HepG2 (cell line): ENCODE data around the gene CDK2AP2. TPM values are rescaled to one million over a fixed set of nuclear protein-coding genes. Genes with fewer than 3 reads are reported as not detected.
A peak's percentile ranks its signal among the peaks of the same experiment; 100 is the strongest.

Experiments used
- FOSL1 ChIP-seq: sonication (generic); formaldehyde crosslinking; IDR thresholded peaks from 2 replicates; pipeline ENCODE4 v1.9.0; 2021; ENCODE audit warnings: missing genetic modification reagents, borderline replicate concordance
- HMG20A ChIP-seq: IDR thresholded peaks from 2 replicates; pipeline ENCODE4 v1.6.1; 2016; ENCODE audit warnings: borderline replicate concordance
- HNF4G ChIP-seq, 2 experiments: sonication (generic) in 1 of 2; formaldehyde crosslinking in 1 of 2; IDR thresholded peaks; 2 replicates each; pipeline versions ENCODE4 v1.4.0 to v1.6.1; 2011 to 2020; ENCODE audit warnings: borderline replicate concordance in 2 of 2, low read depth in 2 of 2, mild to moderate bottlenecking in 2 of 2, low read length in 1 of 2, missing genetic modification reagents in 1 of 2, moderate library complexity in 1 of 2
- KLF11 ChIP-seq: IDR thresholded peaks from 2 replicates; pipeline ENCODE4 v1.6.1; 2016; ENCODE audit warnings: missing compliant biosample characterization
- MXD1 ChIP-seq: sonication (generic); formaldehyde crosslinking; IDR thresholded peaks from 2 replicates; pipeline ENCODE4 v1.4.0; 2020; ENCODE audit warnings: mild to moderate bottlenecking, missing genetic modification reagents
- MYC ChIP-seq: sonication (generic); formaldehyde crosslinking; IDR thresholded peaks from 2 replicates; pipeline ENCODE4 v1.9.0; 2021; ENCODE audit warnings: missing genetic modification reagents, borderline replicate concordance
- NFIC ChIP-seq: IDR thresholded peaks from 2 replicates; pipeline ENCODE4 v1.6.1; 2012; ENCODE audit warnings: mild to moderate bottlenecking, low read length, inconsistent platforms
- NR0B2 ChIP-seq: sonication (generic); formaldehyde crosslinking; IDR thresholded peaks from 2 replicates; pipeline ENCODE4 v1.4.0; 2020; ENCODE audit warnings: mild to moderate bottlenecking, missing genetic modification reagents
- PRPF4 ChIP-seq: fragments of 200-400 bp; formaldehyde crosslinking; IDR thresholded peaks from 2 replicates; pipeline ENCODE4 v1.6.1; 2016; ENCODE audit warnings: low read length, low read depth; ENCODE audit not compliant: poor library complexity, severe bottlenecking
- SCMH1 ChIP-seq: sonication (generic); formaldehyde crosslinking; IDR thresholded peaks from 2 replicates; pipeline ENCODE4 v1.9.0; 2021; ENCODE audit warnings: missing genetic modification reagents, mild to moderate bottlenecking, borderline replicate concordance
- SMAD3 ChIP-seq: sonication (generic); formaldehyde crosslinking; IDR thresholded peaks from 2 replicates; pipeline ENCODE4 v1.4.0; 2020; ENCODE audit warnings: missing genetic modification reagents
- ZBTB26 ChIP-seq: IDR thresholded peaks from 2 replicates; pipeline ENCODE4 v1.6.1; 2016; ENCODE audit warnings: missing compliant biosample characterization, missing genetic modification reagents, borderline replicate concordance
- ZBTB43 ChIP-seq: sonication (generic); formaldehyde crosslinking; conservative IDR thresholded peaks from 2 replicates; pipeline ENCODE4 v1.4.0; 2020; ENCODE audit warnings: missing genetic modification reagents
- ZBTB44 ChIP-seq: sonication (generic); formaldehyde crosslinking; IDR thresholded peaks from 2 replicates; pipeline ENCODE4 v1.4.0; 2020; ENCODE audit warnings: missing genetic modification reagents
- ZNF10 ChIP-seq: sonication (generic); formaldehyde crosslinking; IDR thresholded peaks from 2 replicates; pipeline ENCODE4 v1.4.0; 2020; ENCODE audit warnings: mild to moderate bottlenecking, low read depth, missing genetic modification reagents, borderline replicate concordance
- ZNF281 ChIP-seq: sonication (generic); formaldehyde crosslinking; IDR thresholded peaks from 2 replicates; pipeline ENCODE4 v1.4.0; 2020; ENCODE audit warnings: missing genetic modification reagents, borderline replicate concordance
- ZNF605 ChIP-seq: sonication (generic); formaldehyde crosslinking; IDR thresholded peaks from 2 replicates; pipeline ENCODE4 v1.8.0; 2022; ENCODE audit warnings: mild to moderate bottlenecking, missing genetic modification reagents
- ZNF792 ChIP-seq: IDR thresholded peaks from 2 replicates; pipeline ENCODE4 v1.6.1; 2016
- ZSCAN20 ChIP-seq: sonication (generic); formaldehyde crosslinking; IDR thresholded peaks from 2 replicates; pipeline ENCODE4 v1.4.0; 2020; ENCODE audit warnings: missing genetic modification reagents, mild to moderate bottlenecking, borderline replicate concordance
- ZZZ3 ChIP-seq: sonication (generic); formaldehyde crosslinking; IDR thresholded peaks from 2 replicates; pipeline ENCODE4 v1.4.0; 2020; ENCODE audit warnings: missing genetic modification reagents, mild to moderate bottlenecking, borderline replicate concordance
- polyA plus RNA-seq, 8 experiments: library from polyadenylated mRNA; depleted of rRNA in 3 of 8; stranded (reverse) in 7 of 8; unstranded in 1 of 8; fragments of >200 nt; fragmentation: Illumina TruSeq in 4 of 8; extraction: Trizol in 4 of 8; gene quantifications; 2 replicates each; pipeline versions ENCODE4 v1.2.1 to v1.2.3, GENCODE V29; 2011 to 2016; ENCODE audit warnings: low read depth in 4 of 8, missing spikeins in 1 of 8, mixed read lengths in 1 of 8; ENCODE audit not compliant: insufficient read depth in 1 of 8
- total RNA-seq, 5 experiments: library from RNA; depleted of rRNA; stranded (reverse); fragments of >200 nt; fragmentation: Illumina TruSeq; extraction: Trizol; gene quantifications; 2 replicates each; pipeline ENCODE4 v1.2.3, GENCODE V29; 2016; ENCODE audit warnings: low read depth in 1 of 5

The CDK2AP2 gene
- total and polyA plus RNA-seq, 2 of the 13 experiments (the other 11 are each of a cell fraction or from before 2014, with no cell fraction given) = 15.0 to 23.2 TPM

- TF ChIP-seq MXD1 (CRISPR knock-in tag) = peak; percentile 66
- no peak for TF ChIP-seq ZNF792
- TF ChIP-seq ZZZ3 (CRISPR knock-in tag) = no peak
- TF ChIP-seq NR0B2 (CRISPR knock-in tag) = no peak
- no peak for TF ChIP-seq HNF4G (IDR thresholded peaks at IDR 0.05; ENCODE audit: borderline replicate concordance, low read depth, low read length)
- no peak for TF ChIP-seq HNF4G (CRISPR knock-in tag; IDR thresholded peaks at IDR 0.05; ENCODE audit: borderline replicate concordance, low read depth)
- no peak for TF ChIP-seq KLF11 (CRISPR knock-in tag)
- 0 out of 2 replicates have a peak, but pooled peaks have one; percentile 61 for TF ChIP-seq ZBTB26 (CRISPR knock-in tag)
- TF ChIP-seq ZNF281 (CRISPR knock-in tag) = no peak
- TF ChIP-seq FOSL1 (CRISPR knock-in tag) = 0 out of 2 replicates have a peak, but pooled peaks have one; percentile 11
- peak; percentile 45; the same call in 1 of the 2 replicates for TF ChIP-seq ZNF605 (CRISPR knock-in tag)
- TF ChIP-seq PRPF4 = no peak
- peak; percentile 73 for TF ChIP-seq ZSCAN20 (CRISPR knock-in tag)
- TF ChIP-seq NFIC = no peak
- no peak for TF ChIP-seq SCMH1
- no peak for TF ChIP-seq ZNF10 (CRISPR knock-in tag)
- TF ChIP-seq ZBTB44 (CRISPR knock-in tag) = 0 out of 2 replicates have a peak, but pooled peaks have one; percentile 25
- no peak for TF ChIP-seq ZBTB43 (CRISPR knock-in tag)
- peak; percentile 64 for TF ChIP-seq MYC (CRISPR knock-in tag)
- no peak; the same call in 1 of the 2 replicates for TF ChIP-seq SMAD3
- no peak for TF ChIP-seq HMG20A
Measured at GRCh38 chr11:67508486-67509121, 642 bp upstream of the CDK2AP2 start (continued).
